ENCODE measurements around the gene STK26.

GRCh38 chrX:132090403-132091159 lies 67.5 kb downstream of the STK26 start:
- TF ChIP-seq POLR2A (IDR thresholded peaks at IDR 0.05): no peak
- TF ChIP-seq CTCF (IDR thresholded peaks at IDR 0.05): no peak

Data from right lobe of liver (tissue), 4 donors.